Stimulated activated CD4-positive, alpha-beta T cell treated with anti-CD3 and anti-CD28 coated beads, Interleukin-15, amount 100 ng/mL, for 24 hours (primary cell): ENCODE results near the gene COL18A1.
"Not testable (repeated sequence)": the region's sequence is repeated elsewhere in the genome, so short reads cannot be mapped to it uniquely, and the experiment has no call there.

ENCODE experiments used
- DNase-seq: peaks from one replicate; pipeline ENCODE4 v3.0.0-alpha.2; 2020

COL18A1 gene

DNA sequence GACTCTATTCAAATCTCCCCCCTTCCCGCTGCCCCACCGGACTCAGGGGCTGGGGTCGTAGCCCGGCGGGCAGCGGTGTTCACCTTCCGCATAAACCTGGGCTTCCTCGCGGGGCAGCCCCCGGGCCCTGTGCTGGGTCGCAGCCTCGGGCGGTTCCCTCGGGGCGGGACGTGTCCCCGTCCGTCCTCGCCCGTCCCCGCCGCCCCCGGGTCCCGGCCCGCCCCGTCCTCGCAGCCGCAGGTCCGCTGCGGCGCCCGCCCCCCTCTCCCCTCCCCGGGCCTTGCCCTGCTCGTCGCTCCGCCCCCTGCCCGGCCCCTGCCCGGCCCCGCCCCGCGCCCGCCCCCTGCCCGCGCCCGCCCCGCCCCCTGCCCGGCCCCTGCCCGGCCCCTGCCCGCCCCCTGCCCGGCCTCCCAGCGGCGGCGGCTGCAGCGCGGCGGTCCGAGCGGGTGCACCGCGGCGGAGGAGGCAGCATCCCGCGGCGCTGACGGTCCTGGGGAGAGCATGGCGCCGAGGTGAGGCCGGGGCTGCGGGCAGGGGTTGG is at the start of gene COL18A1:
Gene COL18A1, plus strand, starts transcription at position 436 of the 541 bp plus-strand sequence. Its CDS starts 66 bp downstream, at position 502.
- DNase-seq: peak; percentile 64

DNA sequence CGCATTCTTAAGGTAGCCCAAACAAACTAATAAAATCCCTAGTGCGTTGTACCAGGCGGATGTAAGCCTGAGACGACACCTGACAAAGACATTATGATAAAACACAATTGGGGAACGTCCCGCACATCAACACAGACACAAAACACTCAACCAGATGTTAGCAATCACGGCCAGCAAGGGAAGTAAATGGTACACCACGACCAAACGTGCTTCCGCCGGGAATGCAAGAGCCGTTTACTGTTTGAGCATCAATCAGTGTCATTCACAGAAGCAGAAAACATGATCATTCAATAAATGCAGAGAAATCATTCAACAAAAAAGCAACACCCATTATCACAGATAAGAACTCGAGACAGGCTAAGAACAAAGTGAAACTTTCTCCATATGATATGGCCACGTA is 49.4 kb upstream of the COL18A1 start:
- DNase-seq: no peak

DNA sequence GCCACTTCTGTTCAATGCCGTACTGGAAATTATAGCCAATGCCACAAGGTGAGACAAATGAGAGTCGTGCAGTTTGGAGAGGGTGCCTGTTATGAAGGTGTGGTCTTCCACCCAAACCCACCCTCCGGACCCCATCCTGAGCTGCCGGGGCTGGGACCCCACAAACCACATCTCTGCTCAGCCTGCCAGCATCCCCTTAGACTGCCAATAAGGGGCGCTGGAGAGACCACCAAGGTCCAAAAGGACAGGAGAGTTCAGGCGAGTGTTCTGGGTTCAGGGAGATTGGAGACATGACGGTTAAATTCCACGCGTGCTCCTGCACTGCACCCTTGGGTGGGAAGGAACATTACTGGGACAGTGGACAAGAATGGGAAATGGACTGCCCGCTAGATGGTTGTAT is 48.7 kb upstream of the COL18A1 start:
- no peak for DNase-seq

DNA sequence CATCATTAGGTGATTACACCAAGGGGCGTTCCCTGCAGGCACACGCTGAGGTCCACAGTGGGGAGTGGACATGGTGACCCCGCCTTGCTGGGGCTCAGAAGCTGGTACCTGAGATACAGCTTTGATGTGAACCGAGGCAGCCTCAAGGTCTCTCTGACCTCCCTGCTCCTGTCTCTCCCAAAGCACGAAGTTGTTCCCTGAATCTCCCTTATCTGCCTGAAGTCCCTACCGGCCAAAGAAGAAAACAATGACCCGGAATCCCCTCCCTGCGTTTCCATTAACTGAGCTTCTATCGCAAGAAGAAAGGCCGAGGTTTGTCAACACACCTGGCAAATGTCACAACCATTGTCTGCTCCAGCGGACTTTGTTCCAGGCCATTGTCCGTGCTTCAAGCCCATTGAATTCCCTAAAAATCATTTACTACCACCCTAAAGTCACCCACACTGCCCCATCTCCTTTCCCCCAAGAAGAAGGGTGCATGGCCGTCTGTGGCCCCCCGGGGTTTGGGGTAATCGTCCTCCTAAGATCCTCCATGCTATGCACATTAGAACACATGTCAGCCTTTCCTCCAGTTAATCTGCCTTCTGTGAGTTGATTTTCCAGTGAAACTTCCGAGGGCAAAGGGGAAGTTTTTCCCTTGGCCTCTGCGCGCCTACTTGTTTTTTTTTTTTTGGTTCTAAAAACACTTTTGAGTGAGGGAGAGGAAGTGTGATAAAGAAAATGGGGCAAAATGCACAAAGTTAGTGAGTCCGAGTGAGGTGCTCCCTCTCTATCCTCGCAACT is 48.1 kb upstream of the COL18A1 start:
- DNase-seq: no peak

DNA sequence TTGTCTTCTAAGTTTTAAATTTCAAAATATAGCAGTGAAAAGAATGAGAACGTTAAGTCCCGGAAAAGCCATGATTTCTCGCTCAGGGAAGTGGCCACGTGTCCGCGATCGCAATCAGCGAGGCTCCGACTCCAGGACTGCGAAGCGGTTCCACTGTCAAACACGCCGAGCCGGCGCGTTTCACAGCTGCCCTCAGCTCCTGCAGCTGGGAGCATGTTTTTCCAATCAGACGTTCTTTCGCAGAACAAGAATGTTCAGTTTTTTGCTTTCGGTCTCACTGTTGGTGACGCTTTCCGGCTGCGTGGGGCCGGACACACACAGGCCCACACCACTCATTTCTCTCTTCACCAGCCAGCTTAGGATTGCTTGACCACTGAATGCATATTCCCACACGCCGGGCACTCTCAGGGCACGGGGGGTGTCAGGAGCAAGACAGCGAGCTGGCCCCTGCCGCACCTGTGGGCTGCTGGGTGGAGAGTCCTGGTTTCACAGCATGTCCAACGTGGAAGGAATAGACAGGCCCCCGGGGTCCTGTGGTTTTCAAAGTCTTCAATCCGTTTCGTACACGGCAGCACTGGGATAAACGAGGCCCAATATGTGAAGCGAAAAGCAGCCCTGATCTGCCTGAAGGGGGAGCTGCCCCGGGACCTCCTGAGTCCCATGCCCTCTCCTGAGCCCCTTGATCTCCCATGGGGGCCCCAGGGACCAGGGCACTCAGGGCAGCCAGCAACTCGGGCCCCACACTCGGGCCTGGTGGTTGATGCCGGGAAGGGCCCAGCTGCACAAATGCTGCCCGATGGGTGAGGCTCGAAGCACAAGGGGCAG is 47.3 kb upstream of the COL18A1 start:
- no peak for DNase-seq

DNA sequence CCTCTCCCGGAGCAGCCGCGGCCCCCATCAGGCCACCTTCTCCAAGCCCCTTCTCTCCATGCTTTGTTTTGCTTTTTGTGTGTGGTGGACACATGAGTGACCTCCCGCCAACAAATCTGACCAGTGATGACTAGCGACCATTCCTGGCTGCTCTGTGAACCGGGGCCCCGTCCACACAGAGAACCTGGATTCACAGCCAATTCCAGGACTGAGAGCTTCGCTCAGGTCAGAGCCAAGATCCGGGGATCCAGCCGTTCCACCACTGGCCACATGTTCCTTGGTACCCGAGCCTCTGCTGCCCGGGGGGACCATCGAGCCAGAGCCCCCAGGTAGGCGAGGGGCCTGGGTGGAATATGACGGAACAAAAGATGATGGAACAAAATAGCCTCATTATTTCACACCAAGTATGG is 46.7 kb upstream of the COL18A1 start:
- DNase-seq: no peak

DNA sequence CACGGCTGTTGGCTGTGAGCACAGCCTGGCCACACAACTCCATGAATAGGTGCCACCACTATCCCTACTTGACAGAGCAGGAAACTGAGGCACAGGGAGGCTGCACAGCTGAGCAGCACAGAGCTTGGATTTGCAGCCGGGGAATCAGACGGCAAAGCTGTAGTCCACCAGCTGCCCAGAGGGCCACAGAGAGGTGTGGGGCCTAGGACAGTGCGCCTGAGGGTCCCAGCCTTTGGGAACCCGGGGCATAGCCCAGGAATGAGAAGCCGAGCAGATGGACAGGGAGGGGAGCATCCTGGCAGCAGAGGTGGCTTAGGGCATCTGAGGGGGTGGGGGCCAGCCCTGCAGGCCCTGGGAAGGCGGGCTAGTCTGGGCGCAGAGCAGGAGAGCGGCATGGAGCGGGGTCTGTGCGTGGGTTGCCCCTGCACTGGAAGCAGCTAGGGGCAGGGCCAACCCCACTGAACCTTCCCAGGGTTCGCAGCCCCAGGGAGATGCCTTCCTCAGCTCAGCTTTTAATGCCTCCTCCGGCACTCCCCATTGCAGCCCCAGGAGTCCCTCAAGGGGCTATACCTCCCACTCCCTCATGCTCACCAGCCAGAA is 46.2 kb upstream of the COL18A1 start:
- no peak for DNase-seq

DNA sequence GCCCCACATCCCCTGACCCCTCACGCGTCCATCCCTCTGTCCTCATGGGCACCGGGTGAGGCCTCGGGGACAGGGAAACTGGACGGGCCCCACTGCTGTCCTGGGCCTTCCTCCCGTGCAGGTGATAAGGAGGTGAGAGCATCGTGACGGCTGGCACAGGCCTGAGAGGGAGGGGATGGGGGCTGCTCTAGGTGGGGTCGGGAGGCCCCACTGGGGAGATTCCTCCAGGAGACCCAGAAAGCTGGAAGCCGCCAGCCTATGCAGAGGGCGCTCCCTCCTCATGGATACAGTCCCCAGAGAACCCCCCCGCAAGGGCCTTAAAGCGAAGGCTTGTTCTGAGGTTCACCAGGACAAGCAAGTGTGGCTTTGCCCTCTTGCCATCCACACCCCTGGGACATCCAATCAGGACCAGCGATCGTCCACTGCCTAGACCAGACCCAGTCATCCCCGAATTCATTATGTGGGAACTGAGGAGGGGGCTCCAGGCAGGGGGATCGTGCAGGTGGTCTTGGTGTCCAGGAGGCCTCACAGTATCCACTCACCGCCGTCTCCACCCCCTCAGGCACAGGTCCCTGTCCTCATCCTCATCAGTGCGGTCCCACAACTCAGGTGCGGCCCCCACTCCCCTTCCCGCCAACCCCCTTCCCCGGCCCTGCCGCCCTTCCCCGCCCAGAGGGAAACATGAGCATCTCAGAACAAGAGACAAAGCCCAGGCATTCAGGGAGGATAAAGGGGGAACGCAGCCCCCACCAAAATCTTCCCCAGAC is 45.3 kb upstream of the COL18A1 start:
- no peak for DNase-seq

DNA sequence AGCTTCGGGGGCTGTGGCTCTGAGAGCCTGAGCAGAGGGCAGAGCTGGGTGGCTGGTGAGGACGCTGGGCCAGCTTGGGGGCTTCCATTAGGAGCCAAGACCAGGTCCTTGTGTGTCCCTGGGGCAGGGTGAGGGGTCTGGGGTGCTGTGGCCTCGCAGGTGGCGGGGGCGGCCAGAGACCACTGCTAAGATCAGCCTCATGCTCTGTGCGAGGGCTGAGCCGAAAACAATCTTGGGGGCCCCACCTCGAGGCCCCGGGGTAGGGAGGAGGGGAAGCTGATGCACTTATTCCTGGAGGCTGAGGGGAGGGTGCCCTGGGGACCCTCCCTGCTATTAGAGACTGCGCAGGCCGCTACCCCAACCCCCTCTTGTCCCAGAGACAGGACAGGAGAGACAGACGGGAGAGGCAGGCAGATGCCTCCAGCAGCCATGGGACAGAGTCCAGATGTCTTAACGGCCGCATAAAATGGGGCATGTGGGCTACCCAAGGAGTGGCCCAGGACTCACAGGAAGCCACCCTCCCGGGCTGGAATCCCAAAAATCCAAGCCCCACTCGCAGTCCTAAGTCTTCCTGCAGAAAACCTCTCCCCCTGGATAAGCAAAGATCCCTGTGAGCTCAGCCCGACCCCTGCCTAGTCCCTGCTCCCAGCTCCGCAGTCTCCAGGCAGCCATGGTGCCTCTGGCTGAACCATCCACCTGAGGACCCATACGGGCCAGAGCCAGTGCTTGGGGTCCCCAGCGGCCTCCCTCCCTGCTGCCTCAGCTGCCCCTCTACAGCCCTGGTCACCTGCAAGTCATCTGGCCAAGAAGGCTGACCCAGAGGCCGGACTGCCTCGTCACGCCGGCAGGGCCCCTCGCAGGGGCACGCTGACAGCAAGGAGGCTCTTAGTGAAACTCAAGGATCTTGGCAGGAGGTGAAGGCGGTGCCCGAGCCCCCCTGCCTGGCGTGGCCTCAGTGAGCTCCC is 43.6 kb upstream of the COL18A1 start:
- DNase-seq: no peak

DNA sequence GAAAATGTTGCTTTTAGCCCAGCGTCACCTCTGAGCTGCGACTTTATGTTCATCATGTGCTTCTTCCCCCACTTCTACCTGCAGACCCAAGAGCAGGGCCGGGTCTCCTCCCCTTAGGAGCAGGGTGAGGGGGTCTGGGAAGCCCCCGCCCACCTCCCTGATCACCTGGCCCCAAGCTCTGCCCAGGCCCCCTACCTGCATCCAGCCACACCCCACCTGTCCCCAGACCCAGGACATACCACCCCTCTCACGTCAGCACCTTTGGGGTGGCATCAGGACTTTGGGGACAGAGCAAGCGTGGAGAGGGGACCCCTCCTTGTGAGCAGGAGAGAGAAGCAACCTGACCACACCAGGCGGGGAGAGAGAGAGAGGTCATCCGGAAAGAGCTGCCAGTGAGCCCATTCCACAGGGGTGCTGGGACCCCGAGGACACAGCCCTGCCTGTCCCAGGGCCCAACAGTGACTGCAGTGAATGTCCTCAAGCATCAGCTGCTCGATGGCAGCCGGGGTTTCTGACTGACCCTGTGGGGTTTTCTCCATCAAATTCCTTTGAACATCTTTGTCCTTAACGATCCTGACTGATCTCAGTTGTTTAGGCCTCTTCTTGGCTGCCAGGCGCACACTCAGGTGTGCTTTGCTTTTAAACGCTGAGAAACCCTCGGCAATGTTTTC is 42.8 kb upstream of the COL18A1 start:
- DNase-seq: no peak

DNA sequence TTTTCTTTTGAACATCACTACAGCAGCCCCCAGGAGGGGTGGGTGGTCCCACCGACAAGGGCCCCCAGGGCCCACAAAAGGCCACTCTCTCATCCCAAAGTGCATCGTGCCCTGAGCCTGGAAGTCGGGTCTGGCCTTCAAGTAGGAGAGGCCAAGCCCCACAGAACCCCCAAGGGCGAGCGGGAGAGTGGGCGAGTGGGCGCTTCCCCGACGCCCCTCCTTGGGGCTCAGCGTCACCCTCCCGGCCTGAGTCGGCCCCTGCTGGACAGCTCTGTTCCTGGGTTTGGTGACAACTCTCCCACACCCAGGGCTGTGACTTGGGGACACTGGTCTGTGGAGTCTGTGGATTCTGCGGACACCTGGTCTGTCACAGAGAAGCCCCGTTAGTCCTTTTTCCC is 42.2 kb upstream of the COL18A1 start:
- no peak for DNase-seq

DNA sequence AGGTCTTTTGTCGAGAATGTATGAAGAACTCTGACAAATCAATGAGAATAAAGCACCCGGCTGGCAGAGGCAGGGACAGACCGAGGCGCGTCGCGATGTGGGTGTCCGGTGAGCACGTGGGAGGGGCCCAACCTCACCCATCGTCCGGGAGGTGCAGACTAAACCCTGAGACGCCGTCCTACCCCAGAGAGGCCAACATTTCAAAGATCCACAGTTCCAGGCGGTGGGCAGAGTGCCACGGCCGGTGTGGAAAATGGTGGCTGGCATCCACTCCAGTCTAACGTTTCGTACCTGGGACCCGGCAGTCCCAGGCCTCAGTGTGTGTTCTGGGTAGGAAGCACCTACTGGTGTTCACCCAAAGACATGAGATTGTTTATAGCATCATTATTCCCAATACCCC is 41.7 kb upstream of the COL18A1 start:
- not testable (repeated sequence) for DNase-seq

DNA sequence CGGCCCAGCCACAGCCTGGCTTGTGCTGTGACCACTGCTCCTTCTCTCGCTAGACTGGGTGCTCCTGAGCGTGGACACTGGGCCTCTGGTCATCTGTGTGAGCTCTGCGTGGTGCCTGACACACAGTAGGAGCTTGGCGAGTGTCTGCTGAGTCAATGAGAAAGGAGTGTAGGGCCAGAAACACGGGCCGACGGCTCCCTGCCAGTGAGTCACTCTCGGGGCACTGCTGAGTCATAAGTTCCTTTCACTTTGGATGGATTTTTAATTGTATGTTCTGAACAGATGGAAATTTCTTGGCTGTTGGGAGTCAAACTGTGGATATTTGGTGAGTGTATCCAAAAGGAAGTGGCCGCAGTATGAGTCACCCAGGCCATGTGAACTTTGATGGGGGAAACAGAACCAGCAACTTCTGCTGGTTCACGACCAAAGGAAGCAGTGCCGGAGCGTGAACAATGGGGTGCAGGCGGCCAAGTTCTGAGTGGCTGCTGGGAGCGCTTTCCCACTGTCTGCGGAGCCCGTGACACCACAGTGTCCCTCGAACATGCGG is 41.0 kb upstream of the COL18A1 start:
- peak; percentile 69 for DNase-seq

DNA sequence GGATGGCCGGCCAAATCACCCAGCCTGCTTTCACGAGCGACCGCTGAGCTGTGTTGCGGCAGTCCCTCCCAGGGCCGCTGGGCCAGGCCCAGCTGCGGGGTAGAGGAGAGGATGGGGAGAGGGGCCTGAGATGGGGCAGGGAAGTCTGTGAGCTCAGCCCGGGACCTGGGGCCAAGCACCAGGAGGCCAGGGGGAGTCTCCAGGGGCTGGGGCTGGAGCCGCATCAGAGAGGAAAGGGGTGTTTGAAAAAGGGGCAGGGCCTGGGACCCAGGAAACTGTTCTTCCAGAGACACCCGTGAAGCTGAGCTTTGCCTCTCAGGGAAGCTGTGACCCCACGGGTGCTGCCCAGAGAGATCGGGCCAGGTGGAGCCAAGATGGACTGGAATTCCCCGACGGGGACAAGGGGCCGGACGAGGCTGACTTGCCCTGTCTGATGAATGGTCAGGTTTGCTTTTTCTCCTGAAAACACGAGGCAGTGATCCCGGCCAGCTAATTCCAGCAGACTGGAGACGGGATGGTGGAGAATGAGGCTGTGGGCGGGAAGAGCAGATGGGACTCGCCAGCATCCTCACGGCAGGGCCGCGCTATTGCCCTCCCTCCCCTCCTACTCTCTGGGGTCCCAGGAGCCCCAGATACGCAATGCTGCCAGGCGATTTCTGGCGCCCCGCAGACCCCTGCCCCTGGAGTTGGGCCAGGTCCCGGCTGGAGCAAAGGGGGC is 40.3 kb upstream of the COL18A1 start:
- DNase-seq: no peak

DNA sequence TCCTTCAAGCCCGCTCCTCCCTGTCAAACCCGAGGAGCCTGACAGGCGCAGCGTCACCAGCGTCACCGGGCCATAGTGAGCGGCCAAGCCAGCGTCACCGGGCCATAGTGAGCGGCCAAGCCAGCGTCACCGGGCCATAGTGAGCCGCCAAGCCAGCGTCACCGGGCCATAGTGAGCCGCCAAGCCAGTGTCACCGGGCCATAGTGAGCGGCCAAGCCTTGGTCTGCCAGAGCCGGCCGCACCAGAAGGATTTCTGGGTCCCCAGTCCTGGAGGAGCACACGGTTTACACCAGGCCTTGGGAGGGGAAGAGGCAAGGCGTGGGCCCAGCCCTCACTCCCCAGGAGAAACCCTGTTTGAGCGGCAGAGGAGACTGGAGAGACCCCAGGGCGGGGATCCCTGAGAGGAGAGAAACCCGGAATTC is 39.8 kb upstream of the COL18A1 start:
- no peak for DNase-seq

DNA sequence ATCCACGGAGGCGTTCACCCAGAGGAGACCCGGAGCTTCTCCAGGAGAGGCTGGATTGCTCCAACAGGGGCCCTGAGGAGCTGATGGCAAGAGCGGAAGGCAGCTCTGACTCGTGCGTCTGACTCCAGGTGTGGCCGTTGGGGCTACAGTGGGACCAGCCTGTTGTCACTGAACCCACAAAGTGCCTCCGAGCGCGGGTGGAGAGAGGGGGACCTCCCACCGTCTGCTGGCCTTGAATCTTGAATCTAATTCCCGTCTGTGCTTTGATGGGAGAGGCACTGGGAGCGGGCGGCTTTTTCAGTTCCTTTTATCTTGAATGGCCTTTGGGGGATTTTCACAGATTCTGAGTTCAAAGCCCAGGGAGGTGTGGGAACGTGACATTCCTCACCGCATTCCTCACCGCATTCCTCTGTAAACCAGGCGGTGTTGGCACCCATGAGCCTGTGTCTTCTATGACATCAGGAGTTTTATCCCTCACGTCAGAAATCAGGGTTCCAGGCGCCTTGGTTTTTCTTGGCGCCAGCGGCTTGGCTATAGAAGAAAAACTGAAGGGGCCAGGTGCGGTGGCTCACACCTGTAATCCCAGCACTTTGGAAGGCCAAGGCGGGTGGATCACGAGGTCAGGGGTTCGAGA is 39.2 kb upstream of the COL18A1 start:
- no peak for DNase-seq

DNA sequence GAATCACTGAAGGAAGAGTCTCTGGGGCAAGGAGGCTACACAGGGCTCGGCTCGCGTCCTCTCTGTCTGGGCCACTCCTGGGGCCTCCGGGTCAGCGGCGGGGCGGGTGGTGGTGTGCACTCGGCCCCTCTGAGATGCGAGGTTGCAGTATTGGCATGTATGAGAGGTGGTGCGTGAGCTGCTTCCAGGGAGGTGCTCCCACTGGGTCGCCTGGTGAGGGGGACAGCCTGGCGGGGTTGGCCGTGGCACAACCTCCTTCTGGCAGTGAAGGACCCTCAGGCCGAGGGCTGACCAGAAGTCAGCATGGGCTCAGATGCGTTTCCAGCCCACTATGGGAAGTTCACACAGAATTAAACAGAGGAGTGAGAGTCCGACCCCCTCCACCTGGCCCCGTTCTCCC is 38.5 kb upstream of the COL18A1 start:
- DNase-seq: no peak

DNA sequence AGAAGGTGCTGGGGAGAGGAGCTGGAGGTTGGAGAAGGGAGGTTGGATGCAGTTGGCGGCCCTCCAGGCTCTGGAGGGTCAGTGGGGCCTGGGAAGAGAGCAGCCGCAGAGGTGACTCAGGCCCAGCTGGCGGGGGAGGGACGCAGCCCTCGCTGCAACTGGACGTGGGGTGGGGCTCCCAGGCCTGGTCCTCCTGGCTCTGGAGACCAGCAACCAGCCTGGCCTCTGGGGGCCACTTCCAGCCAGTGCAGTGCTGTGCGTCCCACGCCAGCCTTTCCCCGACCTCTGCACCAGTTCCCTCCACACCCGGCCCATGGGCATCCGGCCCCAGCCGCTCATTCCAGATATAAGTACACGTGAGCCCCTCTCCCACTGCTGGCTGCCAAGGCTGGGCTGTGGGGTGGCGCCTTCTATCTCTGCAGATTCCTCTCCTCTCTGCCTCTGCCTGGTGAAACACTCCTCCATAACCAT is 38.0 kb upstream of the COL18A1 start:
- DNase-seq: no peak
